Astrocyte (in vitro differentiated cells and primary cell): ENCODE measurements around the gene PLXND1. TPM values are rescaled to one million over a fixed set of nuclear protein-coding genes. Genes with fewer than 3 reads are reported as not detected.

Source experiments
- DNase-seq: peaks from one replicate; pipeline ENCODE4 v3.0.0-alpha.2; 2010; ENCODE audit warnings: low read depth
- FAIRE-seq: peaks from 2 replicates; lab custom pipeline; 2011; peaks lifted over from hg19 to GRCh38; lab: Jason Lieb, UNC
- H2AFZ ChIP-seq: 2 replicates; pipeline ENCODE4 v1.6.0; 2012; ENCODE audit warnings: low read depth, low read length, inconsistent platforms
- H3K27ac ChIP-seq: 2 replicates; pipeline ENCODE4 v1.5.1; 2011; ENCODE audit warnings: low read depth, low read length, inconsistent platforms
- H3K27me3 ChIP-seq: 2 replicates; pipeline ENCODE4 v1.6.0; 2011; ENCODE audit warnings: low read length, inconsistent platforms; ENCODE audit not compliant: insufficient read depth
- H3K36me3 ChIP-seq: 2 replicates; pipeline ENCODE4 v1.5.1; 2011; ENCODE audit warnings: low read length, inconsistent platforms; ENCODE audit not compliant: insufficient read depth
- H3K4me1 ChIP-seq: 2 replicates; pipeline ENCODE4 v1.5.1; 2011; ENCODE audit warnings: low read length, inconsistent platforms; ENCODE audit not compliant: insufficient read depth
- H3K4me2 ChIP-seq: 2 replicates; pipeline ENCODE4 v1.6.0; 2012; ENCODE audit warnings: low read length, inconsistent platforms
- H3K4me3 ChIP-seq: 2 replicates; pipeline ENCODE4 v1.5.1; 2011; ENCODE audit warnings: low read depth, mild to moderate bottlenecking, low read length, inconsistent platforms; ENCODE audit not compliant: insufficient read depth
- H3K79me2 ChIP-seq: 2 replicates; pipeline ENCODE4 v1.6.0; 2012; ENCODE audit warnings: mild to moderate bottlenecking, low read length, inconsistent platforms; ENCODE audit not compliant: insufficient read depth
- H3K9ac ChIP-seq: 2 replicates; pipeline ENCODE4 v1.6.0; 2012; ENCODE audit warnings: mild to moderate bottlenecking, low read length, inconsistent platforms
- H3K9me3 ChIP-seq: 2 replicates; pipeline ENCODE4 v1.5.1; 2012; ENCODE audit warnings: low read depth, mild to moderate bottlenecking, low read length, inconsistent platforms; ENCODE audit not compliant: insufficient read depth
- H4K20me1 ChIP-seq: 2 replicates; pipeline ENCODE4 v1.6.0; 2012; ENCODE audit warnings: low read length, inconsistent platforms; ENCODE audit not compliant: insufficient read depth
- H3K27ac Mint-ChIP-seq: one replicate; pipeline ENCODE4 v1.8.0; 2021; ENCODE audit warnings: mild to moderate bottlenecking, mixed read lengths; ENCODE audit not compliant: unreplicated experiment
- H3K27me3 Mint-ChIP-seq: one replicate; pipeline ENCODE4 v1.8.0; 2021; ENCODE audit warnings: low read depth, mixed read lengths; ENCODE audit not compliant: unreplicated experiment
- H3K36me3 Mint-ChIP-seq: one replicate; pipeline ENCODE4 v1.8.0; 2021; ENCODE audit warnings: low read depth, mixed read lengths; ENCODE audit not compliant: unreplicated experiment
- H3K4me1 Mint-ChIP-seq: one replicate; pipeline ENCODE4 v1.8.0; 2021; ENCODE audit warnings: low read depth, mixed read lengths; ENCODE audit not compliant: unreplicated experiment
- H3K4me3 Mint-ChIP-seq: one replicate; pipeline ENCODE4 v1.8.0; 2021; ENCODE audit warnings: mild to moderate bottlenecking, moderate library complexity, mixed read lengths; ENCODE audit not compliant: unreplicated experiment
- H3K9me3 Mint-ChIP-seq: one replicate; pipeline ENCODE4 v1.8.0; 2021; ENCODE audit warnings: mild to moderate bottlenecking, mixed read lengths; ENCODE audit not compliant: unreplicated experiment
- CTCF ChIP-seq: IDR thresholded peaks from 2 replicates; pipeline ENCODE4 v1.5.1; 2011; ENCODE audit warnings: low read depth, mild to moderate bottlenecking, inconsistent platforms, low read length, moderate library complexity; ENCODE audit not compliant: insufficient read depth
- EZH2 ChIP-seq: IDR thresholded peaks from 2 replicates; pipeline ENCODE4 v1.6.1; 2012; ENCODE audit warnings: mild to moderate bottlenecking, low read length, inconsistent platforms; ENCODE audit not compliant: insufficient read depth
- total RNA-seq: library from RNA; stranded (reverse); gene quantifications from 2 replicates; pipeline ENCODE4 v1.2.1, GENCODE V29; 2021

PLXND1 gene
- total RNA-seq, 1 donor from 2014 or later, result 184 TPM

DNA sequence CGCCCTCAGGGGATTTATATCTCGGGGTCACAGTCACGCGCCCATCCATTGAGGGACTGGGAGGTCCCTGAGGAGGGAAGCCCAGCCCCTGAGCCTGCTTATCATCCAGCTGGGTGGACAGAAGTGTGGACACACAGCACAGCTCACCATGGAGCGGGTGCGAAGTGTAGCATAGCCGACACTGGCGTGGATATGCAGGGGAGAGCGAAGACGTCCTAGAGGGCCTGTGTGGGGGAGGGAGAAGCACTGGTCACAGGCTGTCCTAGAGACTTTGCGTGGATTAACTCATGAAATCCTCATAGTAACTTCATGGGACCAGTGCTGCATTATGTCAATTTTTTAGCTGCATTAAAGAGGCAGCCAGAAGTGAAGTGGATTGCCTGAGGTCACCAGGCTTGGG, 26.1 kb upstream of the PLXND1 start:
- Histone ChIP-seq H3K27ac (no peak overlapping the region), H3K79me2 (no peaks in the 10 kb centered on the region), H3K4me2 (no peak overlapping the region), H3K4me3 (no peak overlapping the region), H4K20me1 (no peaks in the 10 kb centered on the region), H3K36me3 (no peaks in the 10 kb centered on the region), H3K9me3 (peaks cover 5% of the 10 kb centered on the region), H2AFZ (no peak overlapping the region), H3K27me3 (no peaks in the 10 kb centered on the region), H3K4me1 (peaks cover 7% of the 10 kb centered on the region), H3K9ac (no peak overlapping the region)
- H3K4me1 Mint-ChIP-seq, result peaks cover 6% of the 10 kb centered on the region
- peaks cover 3% of the 10 kb centered on the region for H3K36me3 Mint-ChIP-seq
- no peak for TF ChIP-seq CTCF
- no peak for TF ChIP-seq EZH2
- DNase-seq, result no peak
- H3K27me3 Mint-ChIP-seq, result peaks cover 2% of the 10 kb centered on the region
- H3K4me3 Mint-ChIP-seq, result no peak overlapping the region
- FAIRE-seq, result no peak
- peaks cover 8% of the 10 kb centered on the region for H3K9me3 Mint-ChIP-seq
- no peak overlapping the region for H3K27ac Mint-ChIP-seq

DNA sequence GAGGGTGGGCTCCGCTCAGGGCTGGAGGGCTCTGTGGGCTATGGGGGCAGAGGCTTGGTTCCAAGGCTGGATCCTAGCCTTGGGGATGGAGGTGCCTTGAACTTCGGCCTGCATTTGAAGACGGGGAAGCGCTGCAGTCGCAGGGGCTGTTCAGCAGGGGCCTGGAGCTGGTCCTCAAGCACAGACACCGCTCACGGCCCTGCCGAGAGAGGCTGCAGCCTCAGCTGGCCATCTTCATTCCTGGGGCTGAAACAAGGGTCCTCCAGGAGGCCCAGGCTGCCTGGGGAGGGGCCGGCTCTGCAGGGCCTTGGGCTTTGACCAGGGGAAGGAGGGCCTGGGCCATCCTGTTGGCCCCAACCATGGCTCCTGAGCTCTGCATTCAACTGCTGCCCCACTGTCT, 25.6 kb upstream of the PLXND1 start:
- Histone ChIP-seq H3K4me1 (peaks cover 12% of the 10 kb centered on the region), H3K9me3 (peaks cover 5% of the 10 kb centered on the region), H3K79me2 (no peaks in the 10 kb centered on the region), H3K4me2 (no peak overlapping the region), H4K20me1 (no peaks in the 10 kb centered on the region), H2AFZ (no peak overlapping the region), H3K4me3 (no peak overlapping the region), H3K27me3 (no peaks in the 10 kb centered on the region), H3K9ac (no peak overlapping the region), H3K36me3 (no peaks in the 10 kb centered on the region), H3K27ac (no peak overlapping the region)
- TF ChIP-seq CTCF, result no peak
- no peak for TF ChIP-seq EZH2
- no peak for DNase-seq
- H3K4me3 Mint-ChIP-seq, result no peak overlapping the region
- H3K27me3 Mint-ChIP-seq, result peaks cover 2% of the 10 kb centered on the region
- peaks cover 10% of the 10 kb centered on the region for H3K4me1 Mint-ChIP-seq
- peaks cover 6% of the 10 kb centered on the region for H3K9me3 Mint-ChIP-seq
- H3K36me3 Mint-ChIP-seq, result peaks cover 3% of the 10 kb centered on the region
- no peak overlapping the region for H3K27ac Mint-ChIP-seq
- FAIRE-seq, result no peak

GRCh38 chr3:129629011-129629410, 22.5 kb upstream of the PLXND1 start:
- no peaks in the 10 kb centered on the region for H3K79me2 ChIP-seq
- H3K27ac ChIP-seq, result no peak overlapping the region
- H3K36me3 Mint-ChIP-seq, result no peaks in the 10 kb centered on the region
- no peak for DNase-seq
- H4K20me1 ChIP-seq, result no peaks in the 10 kb centered on the region
- no peaks in the 10 kb centered on the region for H3K9me3 ChIP-seq
- no peak overlapping the region for H3K4me3 ChIP-seq
- no peak overlapping the region for H3K27ac Mint-ChIP-seq
- peaks cover 2% of the 10 kb centered on the region for H3K27me3 Mint-ChIP-seq
- H3K27me3 ChIP-seq, result no peaks in the 10 kb centered on the region
- H3K4me1 ChIP-seq, result peaks cover 28% of the 10 kb centered on the region
- no peak overlapping the region for H3K9ac ChIP-seq
- peaks cover 19% of the 10 kb centered on the region for H3K4me1 Mint-ChIP-seq
- no peak overlapping the region for H3K4me2 ChIP-seq
- no peak overlapping the region for H2AFZ ChIP-seq
- no peaks in the 10 kb centered on the region for H3K9me3 Mint-ChIP-seq
- H3K4me3 Mint-ChIP-seq, result no peak overlapping the region
- TF ChIP-seq CTCF (no peak), EZH2 (no peak)
- no peaks in the 10 kb centered on the region for H3K36me3 ChIP-seq
- no peak for FAIRE-seq
